ENCODE results near the gene STPG3.

STPG3 gene

DNA sequence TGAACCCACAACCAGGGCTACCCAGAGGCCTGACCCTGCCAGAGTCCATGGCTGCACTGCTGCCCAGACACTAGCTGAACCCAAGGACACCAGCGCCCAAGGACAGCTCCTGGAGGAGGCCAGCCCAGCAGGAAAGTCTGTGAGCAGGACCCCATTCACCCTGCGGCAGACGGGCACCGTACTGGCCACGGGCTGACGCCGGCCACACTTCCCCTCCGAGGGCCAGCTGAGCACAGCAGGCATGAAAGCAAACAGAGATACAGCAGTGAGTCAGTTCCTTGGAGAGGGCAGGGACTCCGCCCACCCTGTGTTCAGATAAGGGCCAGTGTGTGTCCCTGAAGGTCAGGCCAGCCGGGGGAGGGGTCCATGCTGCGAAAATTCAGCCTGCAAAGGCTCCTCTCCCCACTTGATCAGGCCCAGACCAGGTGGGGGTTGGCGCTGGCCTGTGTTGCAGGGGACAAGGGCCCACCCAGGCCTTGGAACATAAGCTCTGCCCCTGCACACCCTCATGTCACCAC lies 32.3 kb upstream of the STPG3 start:
- Mint-ChIP-seq H3K27ac (no peak overlapping the region), H3K4me3 (no peak overlapping the region), H3K36me3 (ENCODE audit: low read depth) (no peaks in the 10 kb centered on the region), H3K9me3 (no peaks in the 10 kb centered on the region), H3K27me3 (no peaks in the 10 kb centered on the region), H3K4me1 (ENCODE audit: low read depth) (peaks cover 2% of the 10 kb centered on the region)

DNA sequence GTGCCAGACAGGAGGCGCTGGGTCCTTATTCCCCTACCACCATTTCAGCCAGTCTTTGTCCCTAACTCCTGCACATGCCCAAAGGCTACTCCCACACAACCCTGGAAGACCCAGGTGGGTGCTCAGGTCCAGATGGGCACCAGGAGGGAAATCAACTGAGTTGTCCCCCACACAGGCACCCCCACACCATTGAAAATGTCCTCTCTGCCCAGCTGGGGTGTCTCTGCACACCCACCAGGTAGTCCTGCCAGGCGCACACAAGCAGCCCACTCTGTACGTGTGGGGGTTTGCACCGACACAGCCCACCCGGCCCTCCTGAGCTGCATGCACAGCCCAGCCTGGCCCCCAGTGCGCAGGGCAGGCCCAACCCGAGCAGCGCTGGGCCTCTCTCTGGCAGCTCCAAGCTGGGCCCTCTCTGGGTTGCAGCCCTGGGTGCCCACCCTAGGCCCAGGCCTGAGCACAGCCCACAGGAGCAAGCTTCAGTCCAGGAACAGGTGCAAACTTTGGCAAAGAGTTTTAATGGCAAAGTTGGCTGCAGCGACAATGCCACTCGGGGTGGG lies 31.2 kb upstream of the STPG3 start:
- Mint-ChIP-seq H3K36me3 (ENCODE audit: low read depth) (no peaks in the 10 kb centered on the region), H3K4me1 (ENCODE audit: low read depth) (peaks cover 6% of the 10 kb centered on the region), H3K27me3 (no peaks in the 10 kb centered on the region), H3K27ac (no peak overlapping the region), H3K4me3 (no peak overlapping the region), H3K9me3 (no peaks in the 10 kb centered on the region)

DNA sequence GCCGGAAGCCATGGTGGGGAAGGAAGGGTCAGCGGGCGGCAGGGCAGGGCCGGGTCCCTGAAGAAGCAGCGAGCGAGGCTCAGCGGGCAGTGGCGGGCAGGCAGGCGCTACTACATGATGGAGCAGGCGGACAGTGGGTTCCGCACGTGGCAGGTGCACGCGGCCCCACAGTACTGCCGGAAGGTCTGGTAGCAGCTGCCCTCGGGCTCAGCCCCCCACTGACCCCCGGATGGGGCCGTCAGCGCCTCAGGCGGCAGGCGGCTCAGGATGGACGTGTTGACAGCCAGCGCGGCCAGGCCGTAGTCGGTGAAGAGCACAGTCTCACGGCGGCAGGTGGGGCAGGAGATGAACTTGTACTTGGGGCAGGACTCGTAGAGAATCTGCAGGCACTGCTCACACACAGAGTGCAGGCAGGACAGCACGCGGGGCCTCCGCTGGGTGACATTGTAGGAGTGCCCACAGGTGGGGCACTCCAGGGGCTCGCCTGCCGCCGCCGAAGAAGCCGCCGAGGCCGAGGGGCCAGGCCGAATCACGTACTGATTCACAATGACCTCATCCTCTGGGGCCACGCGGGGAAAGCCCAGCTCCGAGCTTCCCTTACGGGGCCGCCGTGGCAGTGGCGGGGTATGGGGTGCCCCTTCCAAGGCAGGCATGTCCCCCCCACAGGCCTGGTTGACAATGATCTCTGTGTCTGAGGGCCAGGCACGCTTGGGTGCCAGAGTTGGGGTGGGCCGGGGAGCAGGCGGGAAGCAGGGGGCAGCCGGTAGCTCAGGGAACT lies 30.6 kb upstream of the STPG3 start:
- H3K36me3 Mint-ChIP-seq (ENCODE audit: low read depth): no peaks in the 10 kb centered on the region

DNA sequence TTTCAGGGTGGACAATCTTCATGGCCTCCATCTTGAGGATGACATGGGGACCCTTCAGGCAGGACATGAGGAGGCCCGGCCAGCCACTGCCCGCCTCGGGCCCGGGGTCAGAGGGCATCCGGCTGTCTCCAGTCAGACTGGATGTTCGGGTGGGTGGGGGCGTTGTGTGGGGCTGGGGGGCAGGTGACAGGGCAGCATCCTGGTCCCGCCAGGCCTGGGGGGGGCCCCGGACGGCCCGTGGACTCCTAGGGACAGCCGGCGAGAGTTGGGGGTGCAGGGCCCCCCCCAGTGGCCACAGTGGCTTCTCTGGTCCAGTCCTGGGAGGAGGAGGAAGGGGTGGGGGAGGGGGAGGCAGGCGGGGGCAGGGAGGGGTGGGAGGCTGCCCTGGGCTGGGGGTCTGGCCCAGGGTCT lies 30.0 kb upstream of the STPG3 start:
- H3K27ac Mint-ChIP-seq: no peak overlapping the region
- peaks cover 6% of the 10 kb centered on the region for H3K4me1 Mint-ChIP-seq (ENCODE audit: low read depth)
- no peaks in the 10 kb centered on the region for H3K9me3 Mint-ChIP-seq
- H3K36me3 Mint-ChIP-seq (ENCODE audit: low read depth): no peaks in the 10 kb centered on the region
- no peak overlapping the region for H3K4me3 Mint-ChIP-seq
- no peaks in the 10 kb centered on the region for H3K27me3 Mint-ChIP-seq

More for the DNA sequence above, 30.6 kb upstream of the STPG3 start:
- H3K9me3 Mint-ChIP-seq: no peaks in the 10 kb centered on the region
- H3K4me1 Mint-ChIP-seq (ENCODE audit: low read depth): peaks cover 6% of the 10 kb centered on the region
- no peak overlapping the region for H3K27ac Mint-ChIP-seq
- no peak overlapping the region for H3K4me3 Mint-ChIP-seq
- H3K27me3 Mint-ChIP-seq: no peaks in the 10 kb centered on the region

DNA sequence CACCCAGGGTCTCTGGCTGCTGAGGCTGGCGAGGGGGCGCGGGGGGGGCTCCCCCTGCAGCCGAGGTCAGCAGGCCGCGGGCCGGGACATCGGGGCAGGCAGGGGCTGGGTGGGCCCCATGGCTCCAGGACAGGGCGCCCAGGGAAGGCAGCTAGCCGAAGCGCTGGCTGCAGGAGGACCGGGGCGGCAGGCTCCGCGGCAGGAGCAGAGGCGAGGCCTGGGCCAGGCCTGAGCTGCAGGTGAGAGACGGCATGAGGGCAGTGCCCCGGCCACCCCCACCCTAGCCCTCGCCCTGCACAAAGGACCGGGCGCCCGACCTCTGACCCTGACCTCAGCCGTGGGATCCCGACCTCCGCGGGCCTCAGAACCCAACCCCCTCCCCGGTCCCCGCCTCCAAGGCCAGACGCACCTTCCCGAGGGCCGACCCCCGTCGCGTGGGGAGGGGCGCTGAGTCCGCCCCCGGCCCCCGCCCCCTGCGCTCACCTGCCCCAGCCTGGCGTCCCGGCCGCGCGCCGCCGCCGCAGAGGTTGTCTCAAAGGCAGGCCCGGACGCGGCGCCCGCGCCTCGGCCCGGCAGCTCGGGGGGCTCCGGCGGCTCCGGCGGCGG lies 29.5 kb upstream of the STPG3 start:
- H3K4me3 Mint-ChIP-seq: no peak overlapping the region
- H3K27ac Mint-ChIP-seq: no peak overlapping the region
- H3K27me3 Mint-ChIP-seq: no peaks in the 10 kb centered on the region
- H3K36me3 Mint-ChIP-seq (ENCODE audit: low read depth): no peaks in the 10 kb centered on the region
- peaks cover 6% of the 10 kb centered on the region for H3K4me1 Mint-ChIP-seq (ENCODE audit: low read depth)
- H3K9me3 Mint-ChIP-seq: no peaks in the 10 kb centered on the region

DNA sequence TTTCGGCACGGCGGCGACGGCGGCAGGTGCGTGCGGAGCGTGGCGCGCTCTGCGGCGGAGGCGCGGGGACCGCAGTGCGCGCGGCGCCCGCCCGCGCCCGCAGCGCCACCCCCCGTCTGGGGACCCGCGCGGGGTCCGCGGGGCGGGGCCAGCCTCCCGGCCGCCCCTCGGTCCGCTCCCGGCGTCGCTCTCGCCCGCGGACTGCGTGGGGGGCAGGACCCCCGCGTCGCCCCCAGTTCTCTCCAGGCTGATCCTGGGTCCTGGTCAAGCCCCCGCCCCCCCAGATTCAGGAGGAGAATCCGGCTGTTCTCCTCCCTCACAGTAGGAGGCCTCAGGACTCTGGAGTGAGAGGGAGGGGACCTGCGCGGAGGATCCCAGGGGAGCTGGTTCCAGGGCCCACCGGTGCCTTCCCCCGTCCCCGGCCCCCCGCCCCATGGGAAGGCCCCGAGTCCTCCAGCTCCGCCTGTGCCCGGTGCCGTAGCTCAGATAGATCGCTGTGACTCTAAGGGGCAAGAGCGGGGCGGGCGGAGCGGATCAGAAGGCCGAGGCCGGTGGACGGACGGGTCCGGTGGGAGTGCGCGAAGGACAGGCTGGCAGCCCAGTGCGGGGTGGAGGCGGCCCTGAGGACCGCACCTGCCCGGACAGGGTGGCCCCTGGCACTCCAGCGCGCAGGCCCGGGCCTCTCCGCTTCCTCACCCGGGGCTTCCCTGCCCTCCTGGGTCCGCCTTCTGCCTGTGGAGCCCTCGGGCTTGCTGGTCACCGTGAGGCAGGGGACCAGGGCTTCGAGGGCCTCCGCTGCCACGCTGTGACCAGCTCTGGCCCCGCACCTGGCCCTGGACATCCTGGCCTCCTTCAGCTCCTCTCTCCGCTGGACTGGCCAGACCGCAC lies 28.7 kb upstream of the STPG3 start, which contains the start of gene RNF208:
Gene RNF208, minus strand, starts transcription at position 51 of the 888 bp plus-strand sequence. CDS start 1,028 bp downstream, outside the sequence.
- Mint-ChIP-seq H3K9me3 (no peaks in the 10 kb centered on the region), H3K4me3 (peak within 1 kb of the TSS; percentile 83), H3K27ac (no peak within 1 kb of the TSS), H3K36me3 (ENCODE audit: low read depth) (no peaks in the 10 kb centered on the region), H3K27me3 (peaks cover under 1% of the 10 kb centered on the region), H3K4me1 (ENCODE audit: low read depth) (peaks cover 6% of the 10 kb centered on the region)

DNA sequence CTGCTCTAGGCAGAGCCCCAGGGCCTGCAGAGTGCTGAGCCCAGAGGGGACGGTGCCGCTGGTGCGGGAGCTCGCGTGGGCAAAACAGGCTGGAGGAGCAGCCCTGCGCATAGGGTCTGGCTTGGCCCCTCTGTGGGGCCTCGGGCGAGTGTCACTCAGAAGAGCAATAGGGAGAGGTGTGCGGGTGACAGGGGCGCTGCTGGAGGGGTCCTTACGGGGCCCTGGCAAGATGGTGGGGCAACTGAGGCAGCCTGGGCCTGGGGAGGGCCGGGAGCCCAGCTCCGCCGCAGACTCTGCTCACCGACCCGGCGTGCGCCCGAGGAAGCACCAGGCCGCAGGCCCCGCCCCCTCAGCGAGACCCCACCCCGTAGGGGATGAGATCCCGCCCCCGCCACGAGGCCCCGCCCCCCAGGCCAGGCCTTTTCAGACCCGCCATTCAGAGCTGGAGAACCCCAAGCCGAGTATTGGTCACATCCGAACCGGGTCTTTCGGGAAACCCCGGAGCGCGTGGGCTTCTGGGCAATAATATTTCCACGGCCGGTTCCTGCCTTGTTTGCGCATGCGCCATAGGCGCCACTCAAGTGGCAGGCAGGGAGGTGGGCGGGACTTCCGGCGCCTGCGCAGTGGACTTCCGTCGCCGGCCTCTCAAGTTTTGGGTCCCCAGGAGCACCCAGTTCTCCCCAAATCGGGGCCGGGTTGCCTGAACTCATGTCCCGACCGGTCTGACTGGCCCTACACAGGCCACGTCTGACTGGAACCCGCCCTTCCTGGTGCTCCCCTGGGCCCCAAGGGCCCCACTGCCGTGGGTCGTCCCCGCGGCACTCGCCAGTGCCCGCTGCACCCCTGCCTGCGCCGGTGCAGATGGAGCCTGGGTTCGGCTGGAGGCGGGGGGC lies 27.8 kb upstream of the STPG3 start:
- peaks cover 10% of the 10 kb centered on the region for H3K4me1 Mint-ChIP-seq (ENCODE audit: low read depth)
- peak overlapping the region; percentile 83 for H3K4me3 Mint-ChIP-seq
- no peak overlapping the region for H3K27ac Mint-ChIP-seq
- no peaks in the 10 kb centered on the region for H3K9me3 Mint-ChIP-seq
- H3K36me3 Mint-ChIP-seq (ENCODE audit: low read depth): no peaks in the 10 kb centered on the region
- H3K27me3 Mint-ChIP-seq: peaks cover 4% of the 10 kb centered on the region

DNA sequence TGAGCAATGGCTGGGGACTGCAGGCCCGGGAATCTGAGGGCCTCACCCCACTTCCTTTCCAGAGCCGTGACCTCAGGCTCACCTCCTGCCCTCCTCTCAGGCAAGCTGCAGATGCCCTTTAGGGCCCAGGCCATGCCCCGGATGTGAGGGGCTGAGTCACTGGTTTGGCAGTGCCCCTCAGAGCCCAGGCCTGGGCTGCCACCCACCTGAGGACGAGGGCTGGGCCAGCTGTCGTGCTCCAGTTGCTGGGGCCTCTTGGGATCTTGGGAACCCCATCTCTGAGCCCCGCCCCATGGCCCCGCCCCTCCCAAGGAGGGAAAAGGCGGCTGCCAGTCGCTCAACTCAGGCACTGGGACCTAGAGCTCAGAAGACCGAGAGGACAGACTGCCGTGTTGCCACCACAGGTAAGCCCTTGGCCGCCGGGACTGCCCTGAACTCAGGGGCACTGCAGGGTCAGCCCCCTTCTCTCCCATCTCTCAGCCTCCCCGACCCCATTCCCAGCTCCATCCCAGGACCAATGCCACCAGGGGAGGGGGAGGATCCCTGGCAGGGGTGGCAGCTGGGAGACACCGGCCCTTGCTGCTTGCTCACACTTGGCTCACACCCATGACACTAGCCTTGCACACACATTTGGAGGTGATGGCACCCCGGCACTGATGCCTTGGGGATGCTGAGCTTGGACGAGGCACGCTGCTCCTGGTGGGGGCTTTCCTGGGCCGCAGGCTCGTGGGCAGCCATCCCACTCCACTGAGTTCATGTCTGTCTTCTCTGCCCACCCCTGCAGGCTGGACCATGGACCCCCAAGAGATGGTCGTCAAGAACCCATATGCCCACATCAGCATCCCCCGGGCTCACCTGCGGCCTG lies 26.0 kb upstream of the STPG3 start, which contains the start of gene CYSRT1:
Gene CYSRT1, plus strand, starts transcription at position 345 of the 865 bp plus-strand sequence. Its CDS starts 448 bp downstream, at position 793.
- Mint-ChIP-seq H3K4me1 (ENCODE audit: low read depth) (peaks cover 10% of the 10 kb centered on the region), H3K4me3 (peak within 1 kb of the TSS; percentile 76), H3K9me3 (no peaks in the 10 kb centered on the region), H3K27me3 (peaks cover 4% of the 10 kb centered on the region), H3K27ac (no peak within 1 kb of the TSS), H3K36me3 (ENCODE audit: low read depth) (no peaks in the 10 kb centered on the region)

DNA sequence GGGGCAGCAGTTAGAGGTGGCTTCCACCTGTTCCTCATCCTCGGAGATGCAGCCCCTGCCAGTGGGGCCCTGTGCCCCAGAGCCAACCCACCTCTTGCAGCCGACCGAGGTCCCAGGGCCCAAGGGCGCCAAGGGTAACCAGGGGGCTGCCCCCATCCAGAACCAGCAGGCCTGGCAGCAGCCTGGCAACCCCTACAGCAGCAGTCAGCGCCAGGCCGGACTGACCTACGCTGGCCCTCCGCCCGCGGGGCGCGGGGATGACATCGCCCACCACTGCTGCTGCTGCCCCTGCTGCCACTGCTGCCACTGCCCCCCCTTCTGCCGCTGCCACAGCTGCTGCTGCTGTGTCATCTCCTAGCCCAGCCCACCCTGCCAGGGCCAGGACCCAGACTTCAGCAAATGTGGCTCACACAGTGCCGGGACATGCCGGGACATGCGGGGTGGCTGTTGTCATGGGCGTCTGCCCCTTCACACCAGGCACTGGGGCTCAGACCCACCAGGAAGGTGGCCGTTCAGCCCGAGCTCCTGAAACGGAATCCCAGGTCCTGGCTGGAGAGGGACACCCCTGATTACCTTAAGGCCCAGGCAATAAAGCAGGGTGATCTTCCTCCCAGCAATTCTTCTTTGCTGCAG lies 25.3 kb upstream of the STPG3 start:
- Mint-ChIP-seq H3K27ac (no peak overlapping the region), H3K4me1 (ENCODE audit: low read depth) (peaks cover 10% of the 10 kb centered on the region), H3K36me3 (ENCODE audit: low read depth) (no peaks in the 10 kb centered on the region), H3K27me3 (peaks cover 4% of the 10 kb centered on the region), H3K9me3 (no peaks in the 10 kb centered on the region), H3K4me3 (no peak overlapping the region)

DNA sequence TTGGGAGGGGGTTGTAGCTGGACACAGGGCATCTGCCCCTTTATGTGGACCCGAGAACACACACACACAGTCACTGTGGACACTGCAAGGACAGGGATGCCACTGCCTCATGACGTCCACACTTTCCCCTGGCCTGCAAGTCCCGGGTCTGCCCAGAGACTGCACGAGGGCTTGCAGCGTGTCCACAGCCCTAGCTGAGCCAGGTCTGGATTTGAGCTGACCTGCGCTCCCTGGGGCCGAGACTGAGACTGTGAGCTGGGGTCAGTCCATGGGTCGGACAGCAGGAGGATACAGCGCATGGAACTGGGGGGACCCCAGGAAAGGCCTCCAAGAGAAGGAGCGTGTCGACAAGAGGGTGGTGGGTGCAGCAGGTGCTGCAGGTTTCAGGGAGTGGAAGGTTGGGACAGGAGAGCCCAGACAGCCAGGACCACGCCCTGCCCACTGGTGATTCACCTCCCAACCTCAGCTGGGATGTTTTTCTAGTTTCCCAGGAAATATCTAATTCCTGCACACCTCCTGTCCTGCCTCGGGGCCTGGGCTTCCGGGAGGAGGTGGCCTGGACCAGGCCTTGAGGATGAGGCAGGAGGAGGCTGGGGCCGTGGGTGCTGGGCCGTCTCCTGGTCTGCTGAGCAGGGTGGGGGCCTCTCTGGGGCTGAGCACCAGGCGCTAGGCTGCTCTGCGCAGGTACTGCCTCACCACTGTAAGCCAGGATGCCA lies 24.6 kb upstream of the STPG3 start:
- H3K27ac Mint-ChIP-seq: no peak overlapping the region
- H3K27me3 Mint-ChIP-seq: peaks cover 4% of the 10 kb centered on the region
- H3K4me3 Mint-ChIP-seq: no peak overlapping the region
- peaks cover 10% of the 10 kb centered on the region for H3K4me1 Mint-ChIP-seq (ENCODE audit: low read depth)
- no peaks in the 10 kb centered on the region for H3K9me3 Mint-ChIP-seq
- H3K36me3 Mint-ChIP-seq (ENCODE audit: low read depth): no peaks in the 10 kb centered on the region

DNA sequence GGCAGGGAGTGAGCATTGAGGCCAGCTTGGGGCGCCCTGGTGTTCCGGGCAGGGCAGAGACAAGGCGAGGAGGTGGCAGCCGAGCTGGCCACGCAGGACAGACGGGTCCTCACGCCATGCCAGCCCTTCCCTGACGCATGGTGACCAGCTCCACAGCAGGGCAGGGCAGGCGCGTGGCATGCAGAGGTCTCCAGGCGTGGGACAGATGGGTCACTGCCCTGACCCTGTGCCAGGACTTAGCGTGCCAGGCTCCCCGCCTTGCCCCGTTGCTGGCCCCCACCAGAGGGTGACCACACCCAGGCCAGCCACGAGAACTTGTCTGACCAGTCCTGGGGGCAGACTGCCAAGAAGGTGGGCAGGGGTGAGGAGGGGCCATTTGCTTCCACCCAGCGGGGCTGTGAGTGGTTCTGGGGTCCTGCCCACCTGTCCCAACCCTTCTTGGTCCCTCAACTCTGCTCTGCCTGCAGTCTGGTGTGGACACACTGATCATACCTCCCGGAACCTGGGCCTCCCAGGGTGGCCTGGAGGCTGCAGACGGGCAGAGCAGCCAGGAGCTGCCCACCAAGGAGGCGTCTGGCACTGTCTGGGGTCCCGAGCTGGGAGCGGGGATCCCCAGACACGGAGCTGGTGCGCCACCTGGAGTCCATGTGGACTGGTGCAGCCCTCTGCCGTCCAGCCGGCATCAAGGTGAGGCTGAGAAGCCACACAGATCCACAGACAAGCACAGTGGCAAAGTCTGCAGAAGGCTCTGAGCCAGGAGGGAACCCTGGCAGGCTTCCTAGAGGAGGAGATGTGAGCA lies 23.8 kb upstream of the STPG3 start, which contains the start of gene RNF224:
Gene RNF224, plus strand, starts transcription at position 449 of the 799 bp plus-strand sequence. CDS start 834 bp downstream, outside the sequence.
- peaks cover 4% of the 10 kb centered on the region for H3K27me3 Mint-ChIP-seq
- no peaks in the 10 kb centered on the region for H3K9me3 Mint-ChIP-seq
- H3K4me3 Mint-ChIP-seq: no peak within 1 kb of the TSS
- H3K36me3 Mint-ChIP-seq (ENCODE audit: low read depth): no peaks in the 10 kb centered on the region
- H3K27ac Mint-ChIP-seq: peak within 1 kb of the TSS; percentile 70
- peaks cover 10% of the 10 kb centered on the region for H3K4me1 Mint-ChIP-seq (ENCODE audit: low read depth)

Data from stimulated activated naive CD8-positive, alpha-beta T cell treated with anti-CD3 and anti-CD28 coated beads, Interleukin-15, Interleukin-2, amounts not matched to agents 100 ng/mL and 50 ng/mL, for 24 hours (primary cell).